ENCODE results near the gene RPS3. TPM values are rescaled to one million over a fixed set of nuclear protein-coding genes. Genes with fewer than 3 reads are reported as not detected.
A peak's percentile ranks its signal among the peaks of the same experiment; 100 is the strongest.

Gene RPS3
- total and polyA plus RNA-seq, 2 donors: 3,302 to 4,078 TPM

DNA sequence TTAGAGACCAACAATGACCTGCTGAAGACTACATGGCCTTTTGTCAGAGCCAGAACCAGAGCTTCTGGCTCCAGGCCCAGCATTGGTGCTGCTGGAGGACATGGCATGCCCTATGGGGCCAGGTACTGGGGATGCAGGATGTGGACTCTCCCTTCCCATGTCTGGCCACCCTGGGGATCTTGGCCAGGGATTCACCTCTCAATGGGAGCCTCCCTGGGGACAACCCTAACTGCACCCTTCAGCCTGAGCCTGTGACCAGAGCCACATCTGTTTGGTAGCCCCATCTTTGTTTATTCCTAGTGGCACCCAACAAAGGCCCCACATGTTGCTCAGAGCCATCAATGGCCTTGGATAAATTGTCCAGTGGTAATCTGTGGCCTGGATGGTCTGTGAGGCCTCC lies 27.9 kb downstream of the RPS3 start:
- Histone ChIP-seq H3K27ac (ENCODE audit: low read depth in 1 of 2, low read length in 1 of 2) (no peak overlapping the region), H3K4me3 (ENCODE audit: low read length in 2 of 2) (no peak overlapping the region), H3K27me3 (ENCODE audit: control insufficient read depth in 2 of 2, insufficient read depth in 1 of 2, low read length in 1 of 2) (peaks cover 44 to 55% of the 10 kb centered on the region in 2 donors), H3K4me1 (ENCODE audit: control insufficient read depth in 2 of 2, insufficient read depth in 2 of 2, low read length in 2 of 2) (peaks cover 7 to 10% of the 10 kb centered on the region in 2 donors), H3K36me3 (ENCODE audit: control insufficient read depth in 2 of 2, insufficient read depth in 2 of 2, low read length in 1 of 2) (peaks cover 7 to 9% of the 10 kb centered on the region in 2 donors), H3K9me3 (ENCODE audit: control insufficient read depth in 2 of 2, insufficient read depth in 1 of 2, low read length in 1 of 2) (peaks cover 8 to 15% of the 10 kb centered on the region in 2 donors)
- no peak for DNase-seq (ENCODE audit: low read depth in 6 of 9, low spot score in 9 of 9)

- Histone ChIP-seq H3K4me1 (ENCODE audit: control insufficient read depth in 2 of 2, insufficient read depth in 2 of 2, low read length in 2 of 2) (peaks cover 7 to 10% of the 10 kb centered on the region in 2 donors), H3K4me3 (ENCODE audit: low read length in 2 of 2) (peak overlapping the region in 1 of 2 donors; percentile 10), H3K36me3 (ENCODE audit: control insufficient read depth in 2 of 2, insufficient read depth in 2 of 2, low read length in 1 of 2) (no peaks in the 10 kb centered on the region), H3K27me3 (ENCODE audit: control insufficient read depth in 2 of 2, insufficient read depth in 1 of 2, low read length in 1 of 2) (peaks cover 45 to 66% of the 10 kb centered on the region in 2 donors), H3K27ac (ENCODE audit: low read depth in 1 of 2, low read length in 1 of 2) (no peak overlapping the region), H3K9me3 (ENCODE audit: control insufficient read depth in 2 of 2, insufficient read depth in 1 of 2, low read length in 1 of 2) (peaks cover 8 to 18% of the 10 kb centered on the region in 2 donors)
- peak in 6 of 9 donors; percentile 16 to 64 (median 44) for DNase-seq (ENCODE audit: low read depth in 6 of 9, low spot score in 9 of 9)
- WGBS: 26% methylated on average over 32 of the region's 32 CpGs
Measured at GRCh38 chr11:75428281-75428724, 29.0 kb downstream of the RPS3 start.

DNA sequence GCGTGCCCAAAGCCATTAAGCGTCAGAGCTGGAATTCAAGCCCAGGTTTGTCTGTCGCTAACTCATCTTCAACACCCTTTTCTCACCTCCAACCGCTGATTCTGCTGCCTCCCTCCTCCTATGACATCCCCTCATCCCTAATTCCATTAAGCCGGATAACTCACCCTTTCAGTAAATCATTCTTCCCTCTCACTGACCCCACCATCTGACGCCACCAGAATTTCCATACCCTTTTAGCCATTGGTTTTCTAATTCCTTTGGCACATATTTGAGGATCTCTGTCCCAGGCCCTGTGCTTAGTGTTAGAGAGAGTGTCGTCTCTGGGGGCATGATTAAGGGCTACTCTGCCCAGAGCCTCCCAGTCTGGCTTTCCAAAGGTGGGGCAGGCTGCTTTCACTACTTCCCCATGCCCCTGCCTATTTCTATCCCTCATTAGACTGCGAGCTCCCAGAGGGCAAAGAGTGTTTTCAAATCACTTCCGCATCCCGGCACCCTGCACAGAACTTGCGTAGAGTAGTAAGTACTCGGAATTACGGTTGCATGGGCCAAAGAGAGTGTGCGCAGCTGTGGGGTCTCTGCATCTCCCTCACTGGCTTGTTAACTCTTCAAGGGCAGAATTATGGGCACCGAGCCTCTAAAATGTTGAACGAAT lies 29.8 kb downstream of the RPS3 start:
- Histone ChIP-seq H3K9me3 (ENCODE audit: control insufficient read depth in 2 of 2, insufficient read depth in 1 of 2, low read length in 1 of 2) (peaks cover 8 to 18% of the 10 kb centered on the region in 2 donors), H3K27ac (ENCODE audit: low read depth in 1 of 2, low read length in 1 of 2) (no peak overlapping the region), H3K27me3 (ENCODE audit: control insufficient read depth in 2 of 2, insufficient read depth in 1 of 2, low read length in 1 of 2) (peaks cover 45 to 74% of the 10 kb centered on the region in 2 donors), H3K4me3 (ENCODE audit: low read length in 2 of 2) (no peak overlapping the region), H3K36me3 (ENCODE audit: control insufficient read depth in 2 of 2, insufficient read depth in 2 of 2, low read length in 1 of 2) (no peaks in the 10 kb centered on the region), H3K4me1 (ENCODE audit: control insufficient read depth in 2 of 2, insufficient read depth in 2 of 2, low read length in 2 of 2) (peaks cover 7 to 10% of the 10 kb centered on the region in 2 donors)
- WGBS: 76% methylated on average over 16 of the region's 16 CpGs
- DNase-seq (ENCODE audit: low read depth in 6 of 9, low spot score in 9 of 9): no peak

DNA sequence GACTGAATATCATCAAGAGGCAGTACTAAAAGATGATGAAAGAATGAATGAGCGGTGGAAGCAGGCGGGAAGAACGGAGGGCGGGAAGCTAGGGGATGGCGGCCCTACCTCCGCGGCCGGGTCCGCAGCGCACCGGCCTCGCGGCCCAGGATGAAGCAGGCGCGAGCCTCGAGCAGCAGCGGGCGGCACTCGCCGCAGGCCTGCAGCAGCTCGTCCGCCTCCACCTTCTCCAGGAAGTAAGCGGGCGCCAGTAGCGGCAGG lies 30.3 kb downstream of the RPS3 start:
- no peak for DNase-seq (ENCODE audit: low read depth in 6 of 9, low spot score in 9 of 9)
- Histone ChIP-seq H3K4me1 (ENCODE audit: control insufficient read depth in 2 of 2, insufficient read depth in 2 of 2, low read length in 2 of 2) (peaks cover 7 to 10% of the 10 kb centered on the region in 2 donors), H3K27ac (ENCODE audit: low read depth in 1 of 2, low read length in 1 of 2) (no peak overlapping the region), H3K4me3 (ENCODE audit: low read length in 2 of 2) (peak overlapping the region in 1 of 2 donors; percentile 44), H3K9me3 (ENCODE audit: control insufficient read depth in 2 of 2, insufficient read depth in 1 of 2, low read length in 1 of 2) (peaks cover 8 to 18% of the 10 kb centered on the region in 2 donors), H3K36me3 (ENCODE audit: control insufficient read depth in 2 of 2, insufficient read depth in 2 of 2, low read length in 1 of 2) (no peaks in the 10 kb centered on the region), H3K27me3 (ENCODE audit: control insufficient read depth in 2 of 2, insufficient read depth in 1 of 2, low read length in 1 of 2) (peaks cover 45 to 77% of the 10 kb centered on the region in 2 donors)
- 28% methylated on average over 25 of the region's 25 CpGs for WGBS

DNA sequence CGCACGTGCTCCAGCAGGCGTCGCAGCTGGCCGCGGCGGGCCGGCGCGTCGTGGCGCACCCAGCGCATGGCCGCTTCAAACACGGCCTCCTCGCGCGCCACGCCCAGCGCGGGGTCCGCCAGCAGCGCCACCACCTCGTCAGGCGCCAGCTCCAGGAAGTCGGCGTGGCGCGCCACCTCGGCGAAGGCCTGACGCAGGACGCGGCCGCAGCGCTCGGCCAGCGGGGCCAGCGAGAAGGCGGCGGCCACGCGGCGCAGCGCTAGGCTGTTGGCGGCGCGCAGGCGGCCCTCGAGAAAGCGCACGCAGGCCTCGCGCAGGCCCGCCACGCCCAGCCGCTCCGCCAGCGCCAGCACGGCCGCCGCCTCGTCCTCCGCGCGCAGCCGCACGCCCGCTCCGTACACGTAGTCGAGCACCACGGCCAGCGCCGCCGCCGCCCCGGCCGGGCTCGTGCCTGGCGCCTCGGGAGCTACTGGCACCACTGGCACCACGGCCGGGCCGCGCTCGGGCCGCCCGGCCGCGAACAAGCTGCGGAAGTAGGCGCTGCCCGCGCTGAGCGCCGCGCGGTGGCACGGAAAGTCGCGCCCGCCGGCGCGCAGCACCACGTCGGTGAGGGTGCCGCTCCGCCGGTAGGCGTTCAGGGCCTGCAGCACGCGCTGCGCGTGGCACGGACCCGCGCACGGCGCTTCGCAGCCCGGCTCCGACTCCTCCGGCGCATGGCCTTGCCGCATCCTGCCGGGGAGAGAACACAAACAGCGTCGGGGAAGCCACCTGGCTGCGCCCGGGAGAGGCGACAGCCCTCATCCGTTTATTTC lies 30.8 kb downstream of the RPS3 start:
- DNase-seq (ENCODE audit: low read depth in 6 of 9, low spot score in 9 of 9): peak in 4 of 9 donors; percentile 34 to 57 (median 44)
- Histone ChIP-seq H3K27ac (ENCODE audit: low read depth in 1 of 2, low read length in 1 of 2) (no peak overlapping the region), H3K27me3 (ENCODE audit: control insufficient read depth in 2 of 2, insufficient read depth in 1 of 2, low read length in 1 of 2) (peaks cover 45 to 79% of the 10 kb centered on the region in 2 donors), H3K4me1 (ENCODE audit: control insufficient read depth in 2 of 2, insufficient read depth in 2 of 2, low read length in 2 of 2) (peaks cover 7 to 10% of the 10 kb centered on the region in 2 donors), H3K4me3 (ENCODE audit: low read length in 2 of 2) (peak overlapping the region in 1 of 2 donors; percentile 44), H3K36me3 (ENCODE audit: control insufficient read depth in 2 of 2, insufficient read depth in 2 of 2, low read length in 1 of 2) (no peaks in the 10 kb centered on the region), H3K9me3 (ENCODE audit: control insufficient read depth in 2 of 2, insufficient read depth in 1 of 2, low read length in 1 of 2) (peaks cover 8 to 18% of the 10 kb centered on the region in 2 donors)
- WGBS: 2% methylated on average over 134 of the region's 134 CpGs

- Histone ChIP-seq H3K4me1 (ENCODE audit: control insufficient read depth in 2 of 2, insufficient read depth in 2 of 2, low read length in 2 of 2) (peaks cover 7 to 10% of the 10 kb centered on the region in 2 donors), H3K36me3 (ENCODE audit: control insufficient read depth in 2 of 2, insufficient read depth in 2 of 2, low read length in 1 of 2) (no peaks in the 10 kb centered on the region), H3K4me3 (ENCODE audit: low read length in 2 of 2) (peak overlapping the region in 1 of 2 donors; percentile 44), H3K27ac (ENCODE audit: low read depth in 1 of 2, low read length in 1 of 2) (no peak overlapping the region), H3K9me3 (ENCODE audit: control insufficient read depth in 2 of 2, insufficient read depth in 1 of 2, low read length in 1 of 2) (peaks cover 8 to 18% of the 10 kb centered on the region in 2 donors), H3K27me3 (ENCODE audit: control insufficient read depth in 2 of 2, insufficient read depth in 1 of 2, low read length in 1 of 2) (peaks cover 45 to 79% of the 10 kb centered on the region in 2 donors)
- no peak for DNase-seq (ENCODE audit: low read depth in 6 of 9, low spot score in 9 of 9)
- WGBS: 37% methylated on average over 32 of the region's 32 CpGs
Measured at GRCh38 chr11:75430714-75431532, 31.6 kb downstream of the RPS3 start.

DNA sequence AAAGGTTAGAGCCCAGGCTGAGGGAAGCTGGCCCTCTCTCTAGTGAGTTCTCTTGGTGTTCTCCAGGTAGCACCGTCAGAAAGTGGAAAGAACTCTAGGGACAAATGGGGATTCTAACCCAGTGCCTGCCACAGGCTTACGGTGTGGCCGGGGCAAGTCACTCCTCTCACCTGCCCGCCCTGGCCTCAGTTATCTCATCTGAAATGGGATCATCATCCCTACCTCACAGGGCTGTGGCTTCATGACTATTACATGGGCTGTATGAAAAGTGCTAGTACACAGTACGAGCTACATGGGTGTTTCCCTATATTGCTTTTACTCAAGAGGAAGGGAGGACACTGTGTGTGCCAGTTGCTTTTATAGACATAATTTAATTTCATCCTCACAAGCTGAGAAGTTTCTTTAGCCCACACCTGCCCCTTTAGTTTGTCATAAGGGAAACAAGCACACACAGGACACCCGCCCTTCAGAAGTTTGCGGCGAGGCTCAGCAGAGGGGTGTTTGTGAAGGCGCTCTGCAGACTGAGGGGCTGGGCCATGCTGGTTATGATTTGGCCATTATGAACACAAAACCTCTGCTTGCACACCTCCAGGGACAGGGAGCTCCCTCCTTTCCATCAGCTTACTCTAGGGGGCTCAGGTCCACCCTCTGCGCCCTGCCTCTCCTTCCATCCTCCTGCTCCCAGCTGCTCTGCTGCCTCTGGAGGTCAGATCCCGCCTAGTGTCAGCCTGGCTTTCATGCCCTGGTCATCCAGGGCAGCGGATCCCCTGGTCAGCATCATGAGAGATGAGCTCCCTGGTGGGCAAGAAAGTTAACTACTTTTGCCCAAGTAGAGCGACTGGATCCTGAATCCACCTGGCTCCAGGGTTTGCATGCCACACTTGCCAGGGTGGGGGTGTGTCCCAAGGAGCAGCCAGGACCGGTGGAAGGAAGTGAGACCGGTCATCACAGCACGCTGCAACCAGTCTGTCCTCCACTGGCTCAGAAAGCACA lies 32.5 kb downstream of the RPS3 start:
- H3K9me3 ChIP-seq (ENCODE audit: control insufficient read depth in 2 of 2, insufficient read depth in 1 of 2, low read length in 1 of 2): peaks cover 8 to 18% of the 10 kb centered on the region in 2 donors
- H3K4me3 ChIP-seq (ENCODE audit: low read length in 2 of 2): no peak overlapping the region
- H3K27ac ChIP-seq (ENCODE audit: low read depth in 1 of 2, low read length in 1 of 2): no peak overlapping the region
- peaks cover 7 to 10% of the 10 kb centered on the region in 2 donors for H3K4me1 ChIP-seq (ENCODE audit: control insufficient read depth in 2 of 2, insufficient read depth in 2 of 2, low read length in 2 of 2)
- DNase-seq (ENCODE audit: low read depth in 6 of 9, low spot score in 9 of 9): no peak
- WGBS: 65% methylated on average over 16 of the region's 16 CpGs
- H3K27me3 ChIP-seq (ENCODE audit: control insufficient read depth in 2 of 2, insufficient read depth in 1 of 2, low read length in 1 of 2): peaks cover 45 to 75% of the 10 kb centered on the region in 2 donors
- no peaks in the 10 kb centered on the region for H3K36me3 ChIP-seq (ENCODE audit: control insufficient read depth in 2 of 2, insufficient read depth in 2 of 2, low read length in 1 of 2)

DNA sequence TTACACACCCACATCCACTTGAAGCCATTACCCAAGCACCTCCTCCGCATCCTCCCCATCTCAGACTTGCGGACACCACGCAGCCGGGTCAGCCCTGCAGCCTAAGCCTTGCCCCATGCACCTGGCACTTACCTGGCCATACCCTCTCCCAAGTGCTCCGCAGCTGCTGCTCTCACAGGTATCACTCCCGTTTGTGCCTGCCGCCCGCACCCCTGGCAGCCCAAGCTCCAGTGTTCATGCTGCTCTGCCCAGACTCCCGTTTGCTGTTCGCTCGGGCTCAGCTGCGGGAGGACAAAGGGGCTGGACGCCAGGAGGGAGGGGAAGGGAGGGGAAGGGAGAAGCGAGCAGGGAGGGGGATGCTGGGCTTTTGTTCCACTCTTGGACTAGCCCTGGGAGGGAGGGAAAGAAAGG lies 33.6 kb downstream of the RPS3 start, which contains the start of gene KLHL35:
Gene KLHL35 (minus strand): TSS at position 293 of the 411 bp plus-strand sequence. CDS start 2,574 bp downstream, outside the sequence.
- Histone ChIP-seq H3K4me3 (ENCODE audit: low read length in 2 of 2) (no peak within 1 kb of the TSS), H3K36me3 (ENCODE audit: control insufficient read depth in 2 of 2, insufficient read depth in 2 of 2, low read length in 1 of 2) (no peaks in the 10 kb centered on the region), H3K9me3 (ENCODE audit: control insufficient read depth in 2 of 2, insufficient read depth in 1 of 2, low read length in 1 of 2) (peaks cover 8 to 18% of the 10 kb centered on the region in 2 donors), H3K4me1 (ENCODE audit: control insufficient read depth in 2 of 2, insufficient read depth in 2 of 2, low read length in 2 of 2) (peaks cover 7 to 10% of the 10 kb centered on the region in 2 donors), H3K27me3 (ENCODE audit: control insufficient read depth in 2 of 2, insufficient read depth in 1 of 2, low read length in 1 of 2) (peaks cover 40 to 64% of the 10 kb centered on the region in 2 donors), H3K27ac (ENCODE audit: low read depth in 1 of 2, low read length in 1 of 2) (no peak within 1 kb of the TSS)
- no peak for DNase-seq (ENCODE audit: low read depth in 6 of 9, low spot score in 9 of 9)
- 42% methylated on average over 14 of the region's 14 CpGs for WGBS
